Measurements from ENCODE around the gene HMGCS2. TPM values are rescaled to one million over a fixed set of nuclear protein-coding genes. Genes with fewer than 3 reads are reported as not detected.

The HMGCS2 gene
- polyA plus RNA-seq, 1 of the 3 experiments (the other 2 are of a cell fraction), result not detected

- no peak overlapping the region for H3K4me2 ChIP-seq
- no peak overlapping the region for H3K9ac ChIP-seq
These were observed 40.4 kb upstream of the HMGCS2 start for GRCh38 chr1:119808972-119809550.

GRCh38 chr1:119808491-119808890, 39.8 kb upstream of the HMGCS2 start:
- Histone ChIP-seq H3K9ac (no peak overlapping the region), H3K27me3 (ENCODE audit: insufficient read depth) (peaks cover 28% of the 10 kb centered on the region), H3K4me2 (no peak overlapping the region), H2AFZ (ENCODE audit: low read depth) (no peak overlapping the region), H3K4me3 (ENCODE audit: low read depth in 2 of 2, low read length in 1 of 2) (no peak overlapping the region), H3K9me3 (no peaks in the 10 kb centered on the region), H3F3A (replicated peaks; ENCODE audit: insufficient read depth) (no peaks in the 10 kb centered on the region), H3K4me1 (ENCODE audit: control insufficient read depth in 1 of 2, insufficient read depth in 2 of 2, low read depth in 1 of 2, low read length in 1 of 2) (peaks cover 0 to 2% of the 10 kb centered on the region in 2 experiments; a peak in 1 of 4 replicates), H4K20me1 (ENCODE audit: insufficient read depth) (no peaks in the 10 kb centered on the region), H3K36me3 (replicated peaks in 1 of 2; ENCODE audit: control insufficient read depth in 1 of 2, insufficient read depth in 2 of 2, low read length in 1 of 2) (no peaks in the 10 kb centered on the region), H3K9me2 (no peaks in the 10 kb centered on the region), H3K79me2 (ENCODE audit: insufficient read depth) (no peaks in the 10 kb centered on the region), H3K27ac (ENCODE audit: low read depth in 2 of 2, low read length in 1 of 2) (no peak overlapping the region)
- CTCF ChIA-PET, result interaction anchor here (0.7 to 3.7 kb wide), 26 partner anchors 10 to 200 kb away, joined by 3 to 24 read pairs (median 5); no protein-coding TSS in a partner anchor
- WGBS (ENCODE audit: low lambda C conversion rate), result 28% methylated on average over 3 of the region's 3 CpGs
- DNase-seq, result no peak
- TF ChIP-seq GABPA (IDR thresholded peaks at IDR 0.05; ENCODE audit: low read depth) (no peak), RXRA (IDR thresholded peaks at IDR 0.05; ENCODE audit: borderline replicate concordance, low read depth) (no peak), PBX3 (IDR thresholded peaks at IDR 0.05) (no peak), MEF2A (IDR thresholded peaks at IDR 0.05; ENCODE audit: borderline replicate concordance, low read depth) (no peak), MAX (IDR thresholded peaks at IDR 0.05; ENCODE audit: low read depth) (no peak), RAD21 (IDR thresholded peaks at IDR 0.05; ENCODE audit: low read length) (no peak), NRF1 (IDR thresholded peaks at IDR 0.05; ENCODE audit: low read depth, low read length) (no peak)
- POLR2A ChIA-PET, result interaction anchor here (0.5 kb wide), 1 partner anchor 84 kb away, joined by 3 read pairs; no protein-coding TSS in a partner anchor

More at GRCh38 chr1:119808972-119809550, 40.4 kb upstream of the HMGCS2 start:
- 3% methylated on average over 6 of the region's 6 CpGs for WGBS (ENCODE audit: low lambda C conversion rate)
- Histone ChIP-seq H3K27me3 (ENCODE audit: insufficient read depth) (peaks cover 28% of the 10 kb centered on the region), H2AFZ (ENCODE audit: low read depth) (no peak overlapping the region), H3K27ac (ENCODE audit: low read depth in 2 of 2, low read length in 1 of 2) (no peak overlapping the region), H3F3A (replicated peaks; ENCODE audit: insufficient read depth) (no peaks in the 10 kb centered on the region), H3K9me2 (no peaks in the 10 kb centered on the region), H3K9me3 (no peaks in the 10 kb centered on the region), H3K36me3 (replicated peaks in 1 of 2; ENCODE audit: control insufficient read depth in 1 of 2, insufficient read depth in 2 of 2, low read length in 1 of 2) (no peaks in the 10 kb centered on the region), H3K4me1 (ENCODE audit: control insufficient read depth in 1 of 2, insufficient read depth in 2 of 2, low read depth in 1 of 2, low read length in 1 of 2) (peaks cover 0 to 2% of the 10 kb centered on the region in 2 experiments; a peak in 1 of 4 replicates), H3K4me3 (ENCODE audit: low read depth in 2 of 2, low read length in 1 of 2) (no peak overlapping the region; a peak in 1 of 4 replicates), H3K79me2 (ENCODE audit: insufficient read depth) (no peaks in the 10 kb centered on the region), H4K20me1 (ENCODE audit: insufficient read depth) (no peaks in the 10 kb centered on the region)
- POLR2A ChIA-PET, result interaction anchor here (0.5 kb wide), 1 partner anchor 84 kb away, joined by 3 read pairs; no protein-coding TSS in a partner anchor
- DNase-seq, result peak; percentile 74
- CTCF ChIA-PET, result interaction anchor here (0.6 to 3.7 kb wide), 34 partner anchors 9 to 200 kb away, joined by 3 to 24 read pairs (median 5); no protein-coding TSS in a partner anchor
- TF ChIP-seq CHD2 (IDR thresholded peaks at IDR 0.05; ENCODE audit: low read length, partially characterized antibody) (no peak), SMC3 (IDR thresholded peaks at IDR 0.05; ENCODE audit: low read depth, low read length) (peak; percentile 76), RCOR1 (IDR thresholded peaks at IDR 0.05; ENCODE audit: low read length) (0 out of 2 replicates have a peak, but pooled peaks have one; percentile 27), CTCF (IDR thresholded peaks at IDR 0.05) (peak; percentile 97), TCF12 (IDR thresholded peaks at IDR 0.05) (no peak), RAD21 (IDR thresholded peaks at IDR 0.05; ENCODE audit: low read length) (peak; percentile 85)

All from SK-N-SH (cell line).